GM13977 (cell line): Measurements from ENCODE around the gene FRAS1.

Experiments used
- DNase-seq: peaks from one replicate; pipeline ENCODE4 v3.0.0; 2012; ENCODE audit warnings: low spot score
- CTCF ChIP-seq: IDR thresholded peaks from 2 replicates; pipeline ENCODE4 v1.5.1; 2012; ENCODE audit warnings: mild to moderate bottlenecking, control low read depth; ENCODE audit not compliant: insufficient read depth; ENCODE audit errors: extremely low read depth, missing control alignments
- in situ Hi-C: fragments of 300-500 bp; cut with MboI; formaldehyde crosslinking; loops from one replicate; pipeline ENCODE4 v1.12.0; 2022; ENCODE audit warnings: low sequenced_read_pairs, low pct_unique_long_range_greater_than_20kb, mixed read lengths, inconsistent platforms; ENCODE audit not compliant: unreplicated experiment

Gene FRAS1

GRCh38 chr4:78529569-78530209, 472.6 kb downstream of the FRAS1 start:
- in situ Hi-C loops = no loop called here
- no peak for TF ChIP-seq CTCF
- DNase-seq = no peak

GRCh38 chr4:78532046-78532445, 474.9 kb downstream of the FRAS1 start:
- DNase-seq = no peak
- TF ChIP-seq CTCF = no peak
- in situ Hi-C loops = no loop called here

- in situ Hi-C loops = no loop called here
- no peak for TF ChIP-seq CTCF
These were observed 476.7 kb downstream of the FRAS1 start for GRCh38 chr4:78533854-78534253.

GRCh38 chr4:78534286-78534955, 477.3 kb downstream of the FRAS1 start:
- no peak for DNase-seq
- TF ChIP-seq CTCF = no peak
- in situ Hi-C loops = no loop called here

More at GRCh38 chr4:78533854-78534253, 476.7 kb downstream of the FRAS1 start:
- no peak for DNase-seq

GRCh38 chr4:78542373-78542772, 485.2 kb downstream of the FRAS1 start:
- in situ Hi-C loops = no loop called here
- TF ChIP-seq CTCF = no peak
- DNase-seq = no peak

GRCh38 chr4:78543424-78544125, 486.5 kb downstream of the FRAS1 start:
- TF ChIP-seq CTCF = no peak
- in situ Hi-C loops = no loop called here
- DNase-seq = no peak
